GM10266 (cell line): ENCODE results near the gene ZNF518A.

Experiments used
- DNase-seq: peaks from one replicate; pipeline ENCODE4 v3.0.0; 2012; ENCODE audit errors: extremely low spot score
- TF ChIP-seq, protein P1 (sequence below): IDR thresholded peaks from 2 replicates; pipeline ENCODE4 v1.5.1; 2012; ENCODE audit warnings: mild to moderate bottlenecking, low read depth; ENCODE audit not compliant: control insufficient read depth, insufficient read depth; ENCODE audit errors: missing control alignments

ZNF518A gene, protein sequence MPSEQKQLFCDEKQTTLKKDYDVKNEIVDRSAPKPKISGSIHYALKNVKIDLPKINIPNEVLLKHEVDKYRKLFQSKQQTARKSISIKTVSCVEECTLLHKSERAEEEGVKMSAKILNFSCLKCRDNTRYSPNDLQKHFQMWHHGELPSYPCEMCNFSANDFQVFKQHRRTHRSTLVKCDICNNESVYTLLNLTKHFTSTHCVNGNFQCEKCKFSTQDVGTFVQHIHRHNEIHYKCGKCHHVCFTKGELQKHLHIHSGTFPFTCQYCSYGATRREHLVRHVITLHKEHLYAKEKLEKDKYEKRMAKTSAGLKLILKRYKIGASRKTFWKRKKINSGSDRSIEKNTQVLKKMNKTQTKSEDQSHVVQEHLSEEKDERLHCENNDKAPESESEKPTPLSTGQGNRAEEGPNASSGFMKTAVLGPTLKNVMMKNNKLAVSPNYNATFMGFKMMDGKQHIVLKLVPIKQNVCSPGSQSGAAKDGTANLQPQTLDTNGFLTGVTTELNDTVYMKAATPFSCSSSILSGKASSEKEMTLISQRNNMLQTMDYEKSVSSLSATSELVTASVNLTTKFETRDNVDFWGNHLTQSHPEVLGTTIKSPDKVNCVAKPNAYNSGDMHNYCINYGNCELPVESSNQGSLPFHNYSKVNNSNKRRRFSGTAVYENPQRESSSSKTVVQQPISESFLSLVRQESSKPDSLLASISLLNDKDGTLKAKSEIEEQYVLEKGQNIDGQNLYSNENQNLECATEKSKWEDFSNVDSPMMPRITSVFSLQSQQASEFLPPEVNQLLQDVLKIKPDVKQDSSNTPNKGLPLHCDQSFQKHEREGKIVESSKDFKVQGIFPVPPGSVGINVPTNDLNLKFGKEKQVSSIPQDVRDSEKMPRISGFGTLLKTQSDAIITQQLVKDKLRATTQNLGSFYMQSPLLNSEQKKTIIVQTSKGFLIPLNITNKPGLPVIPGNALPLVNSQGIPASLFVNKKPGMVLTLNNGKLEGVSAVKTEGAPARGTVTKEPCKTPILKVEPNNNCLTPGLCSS (N-terminal part only)

DNA sequence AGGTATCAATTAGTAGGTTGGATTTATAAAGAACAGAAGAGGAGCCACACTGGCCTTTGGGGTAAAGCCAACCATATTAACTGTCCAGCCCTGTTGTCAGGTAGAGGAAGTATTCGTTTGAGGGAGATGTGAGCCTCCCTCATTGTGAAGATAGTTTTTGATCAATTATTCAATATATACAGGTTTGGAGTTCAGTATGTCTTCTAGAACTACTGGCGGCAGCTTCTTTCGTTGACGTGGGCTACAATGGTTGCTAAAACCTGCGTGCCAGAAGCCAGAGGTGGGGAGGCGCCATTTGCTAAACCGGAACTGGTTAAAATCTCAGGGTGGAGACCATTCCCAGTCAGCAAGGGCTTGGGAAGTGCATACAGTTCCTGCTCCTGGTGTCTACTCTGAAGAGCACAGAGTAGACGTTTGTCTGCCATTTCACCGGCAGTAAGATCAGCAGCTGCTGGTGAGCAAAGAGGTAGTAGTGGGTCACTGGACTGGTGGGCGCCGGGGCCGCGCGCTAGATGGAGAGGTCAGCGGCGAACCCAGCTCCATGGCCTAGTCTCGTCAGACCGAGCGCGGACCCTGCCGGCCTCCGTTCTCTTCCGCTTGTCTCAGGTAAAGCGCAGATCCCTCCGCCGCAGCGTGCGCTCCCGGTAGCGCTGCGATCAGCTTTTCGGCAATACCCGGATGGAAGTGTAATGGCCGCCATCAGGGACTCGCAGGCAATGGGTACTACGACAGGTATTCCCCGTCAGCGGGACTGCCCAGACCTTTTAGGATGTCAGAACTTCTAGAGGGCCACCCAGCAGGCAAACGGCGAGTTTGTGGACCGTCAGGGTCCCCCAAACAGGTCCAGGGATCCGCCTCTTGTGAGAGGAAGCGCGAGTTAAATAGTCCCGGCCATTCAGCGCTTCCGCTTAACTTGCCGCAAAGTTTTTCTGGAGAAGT, at the start of gene ZNF518A:
TSS of gene ZNF518A (plus strand) at position 911 of the 939 bp plus-strand sequence. CDS start 26,026 bp downstream, outside the sequence.
- DNase-seq, result peak; percentile 83
- TF ChIP-seq, protein P1, sequence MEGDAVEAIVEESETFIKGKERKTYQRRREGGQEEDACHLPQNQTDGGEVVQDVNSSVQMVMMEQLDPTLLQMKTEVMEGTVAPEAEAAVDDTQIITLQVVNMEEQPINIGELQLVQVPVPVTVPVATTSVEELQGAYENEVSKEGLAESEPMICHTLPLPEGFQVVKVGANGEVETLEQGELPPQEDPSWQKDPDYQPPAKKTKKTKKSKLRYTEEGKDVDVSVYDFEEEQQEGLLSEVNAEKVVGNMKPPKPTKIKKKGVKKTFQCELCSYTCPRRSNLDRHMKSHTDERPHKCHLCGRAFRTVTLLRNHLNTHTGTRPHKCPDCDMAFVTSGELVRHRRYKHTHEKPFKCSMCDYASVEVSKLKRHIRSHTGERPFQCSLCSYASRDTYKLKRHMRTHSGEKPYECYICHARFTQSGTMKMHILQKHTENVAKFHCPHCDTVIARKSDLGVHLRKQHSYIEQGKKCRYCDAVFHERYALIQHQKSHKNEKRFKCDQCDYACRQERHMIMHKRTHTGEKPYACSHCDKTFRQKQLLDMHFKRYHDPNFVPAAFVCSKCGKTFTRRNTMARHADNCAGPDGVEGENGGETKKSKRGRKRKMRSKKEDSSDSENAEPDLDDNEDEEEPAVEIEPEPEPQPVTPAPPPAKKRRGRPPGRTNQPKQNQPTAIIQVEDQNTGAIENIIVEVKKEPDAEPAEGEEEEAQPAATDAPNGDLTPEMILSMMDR, result no peak

DNA sequence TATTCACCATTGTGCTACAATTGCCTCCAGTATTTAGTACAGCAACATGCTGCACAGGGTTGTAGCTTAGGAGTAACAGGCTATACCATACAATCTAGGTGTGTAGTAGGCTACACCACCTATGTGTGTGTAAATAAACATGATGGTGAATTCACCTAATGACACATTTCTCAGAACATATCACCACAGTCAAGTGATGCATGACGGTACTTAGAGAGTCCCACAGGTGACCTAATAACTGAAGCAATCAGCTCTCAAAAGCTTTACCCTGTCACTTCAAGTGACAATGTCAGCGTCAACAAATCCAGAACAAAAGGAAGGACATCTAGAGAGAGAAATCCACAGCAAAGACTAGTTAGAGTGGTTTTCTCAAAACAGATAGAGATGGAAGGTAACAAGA, 47.9 kb upstream of the ZNF518A start:
- DNase-seq, result no peak
- TF ChIP-seq, protein P1, result no peak

DNA sequence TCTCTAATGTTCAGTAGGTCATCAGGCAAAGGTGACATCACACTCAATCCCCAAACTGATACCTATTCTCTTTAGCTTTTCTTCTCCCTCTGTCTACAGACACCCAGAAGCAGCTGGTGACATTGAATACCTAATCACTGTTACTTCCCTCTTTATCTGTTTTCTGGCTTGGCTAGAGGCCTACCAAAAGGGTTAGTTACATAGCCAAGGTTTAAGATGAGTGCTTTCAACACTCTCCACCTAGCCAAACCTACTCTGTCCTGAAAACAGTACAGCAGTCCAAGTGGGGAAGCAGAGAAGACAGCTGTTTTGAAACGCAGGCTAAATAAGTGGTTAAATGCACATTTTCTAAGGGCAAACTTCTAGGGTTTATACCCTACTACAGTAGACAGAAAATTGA, 47.3 kb upstream of the ZNF518A start:
- TF ChIP-seq, protein P1, result no peak
- no peak for DNase-seq

DNA sequence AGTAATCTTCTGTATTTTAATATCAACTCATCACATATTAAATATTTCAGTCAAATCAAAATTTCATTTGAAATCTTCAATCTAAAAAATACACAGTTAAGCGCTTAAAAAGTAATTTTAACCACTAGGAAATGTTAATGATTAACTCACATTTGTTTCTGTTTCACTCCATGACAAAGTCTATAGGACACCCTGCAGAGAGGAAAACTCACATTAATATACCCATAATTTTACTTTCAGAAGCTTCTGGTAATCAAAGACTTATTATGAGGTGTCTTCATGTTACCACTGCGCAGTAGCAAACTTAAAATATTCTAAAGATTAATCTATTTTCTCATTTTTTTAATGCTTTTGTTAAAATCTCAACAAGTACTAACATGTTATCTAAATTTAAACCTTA, 41.0 kb upstream of the ZNF518A start:
- TF ChIP-seq, protein P1, result no peak
- no peak for DNase-seq

DNA sequence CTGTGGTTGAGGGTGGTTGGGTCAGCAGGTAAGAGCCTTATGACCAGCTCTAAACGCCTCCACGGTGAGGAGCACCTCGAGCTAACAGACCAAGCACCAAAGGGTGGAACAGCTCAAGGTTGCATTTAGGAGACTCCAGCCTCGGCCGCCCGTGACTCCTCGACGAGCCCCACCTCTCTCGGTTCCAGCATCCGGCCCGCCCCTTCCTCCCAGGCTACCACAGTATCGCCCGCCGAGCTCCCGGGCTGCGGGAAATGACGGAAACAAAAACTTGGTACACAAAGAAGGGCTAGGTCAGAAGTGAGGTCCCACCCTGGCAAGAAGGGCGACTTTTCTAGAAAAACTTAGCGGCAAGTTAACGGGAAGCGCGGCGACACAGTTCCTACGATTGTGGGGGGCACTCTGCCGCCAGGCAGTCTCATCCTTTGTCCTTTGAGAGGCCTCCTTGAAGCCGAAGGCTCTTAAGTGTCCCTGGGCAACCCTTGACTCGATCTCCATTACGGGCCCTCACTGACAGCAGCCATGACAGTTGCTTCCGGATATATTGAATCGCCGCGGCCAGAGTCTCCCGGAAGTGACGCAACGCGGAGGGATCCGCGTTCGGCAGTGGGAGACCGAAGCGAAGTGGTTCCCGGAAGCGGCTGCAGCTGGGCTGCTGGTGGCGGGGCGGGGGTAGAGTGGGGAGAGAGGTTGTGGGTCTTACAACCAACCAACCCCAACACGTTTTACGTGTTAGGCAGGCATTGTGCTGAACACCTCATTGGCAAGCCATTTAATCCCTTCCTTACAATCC, 40.2 kb upstream of the ZNF518A start:
- TF ChIP-seq, protein P1, result no peak
- peak; percentile 72 for DNase-seq

DNA sequence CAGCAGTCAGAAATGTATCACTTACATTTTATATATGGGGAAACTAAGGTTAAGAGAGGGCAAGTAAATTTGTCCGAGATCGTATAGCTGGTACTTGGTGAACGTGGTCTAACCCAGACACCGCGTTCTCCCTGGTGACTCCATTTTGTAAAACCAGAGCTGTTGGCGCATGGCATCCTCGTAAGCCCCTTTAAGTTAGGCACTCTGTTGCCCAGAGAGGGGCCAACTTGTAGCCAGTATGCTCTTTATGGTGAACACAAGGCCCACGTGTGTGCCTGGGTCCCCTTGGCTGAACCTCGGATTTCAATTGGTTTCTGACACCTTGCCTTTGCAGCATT, 39.7 kb upstream of the ZNF518A start:
- no peak for DNase-seq
- TF ChIP-seq, protein P1, result no peak
